ENCODE results near the gene ETS1.

The ETS1 gene

DNA sequence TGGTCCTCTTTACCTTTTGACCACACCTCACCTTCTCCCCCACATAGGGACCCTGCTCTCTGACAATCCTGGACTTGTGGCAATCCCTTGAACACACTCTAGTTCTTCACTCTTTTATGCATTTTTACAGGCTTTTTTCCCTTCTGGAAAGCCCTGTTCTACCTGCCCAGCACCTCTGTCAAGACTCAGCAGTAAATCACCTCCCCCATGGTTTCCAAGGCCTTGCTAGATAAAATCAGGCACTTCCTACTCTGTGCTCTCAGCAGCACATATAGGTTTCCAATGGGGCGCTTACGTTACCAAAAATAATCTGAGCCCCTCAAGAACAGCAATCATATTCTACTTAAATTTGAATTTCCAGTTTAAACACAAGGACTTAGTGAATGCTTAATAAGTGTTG, 53.9 kb downstream of the ETS1 start:
- no peak for DNase-seq

GRCh38 chr11:128532572-128533091, 54.7 kb downstream of the ETS1 start:
- no peak for DNase-seq

DNA sequence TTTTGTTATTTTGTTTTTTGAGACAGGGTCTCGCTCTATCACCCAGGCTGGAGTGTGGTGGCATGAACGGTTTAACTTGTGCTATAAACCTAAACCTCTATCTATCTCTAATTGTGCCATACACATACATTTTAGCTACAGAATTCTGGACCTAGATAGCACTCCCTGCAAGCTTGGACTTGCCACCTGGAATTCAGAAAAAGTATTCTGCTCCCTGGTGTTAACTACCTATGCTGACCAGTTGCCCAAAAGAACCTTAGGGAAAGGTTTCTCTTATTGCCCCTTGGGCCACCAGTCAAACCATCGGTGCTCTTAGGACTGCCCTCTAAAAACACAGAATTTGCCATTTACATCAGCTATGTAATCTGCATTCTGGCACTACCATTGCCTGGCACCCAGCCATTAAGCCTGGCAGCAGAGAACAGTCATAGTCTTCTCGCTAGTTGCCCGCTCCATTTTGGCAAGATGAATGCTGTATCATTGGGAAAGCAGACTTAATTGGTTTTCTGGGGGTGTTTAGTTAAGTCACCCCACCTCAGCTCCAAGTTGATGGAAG, 55.3 kb downstream of the ETS1 start:
- no peak for DNase-seq

DNA sequence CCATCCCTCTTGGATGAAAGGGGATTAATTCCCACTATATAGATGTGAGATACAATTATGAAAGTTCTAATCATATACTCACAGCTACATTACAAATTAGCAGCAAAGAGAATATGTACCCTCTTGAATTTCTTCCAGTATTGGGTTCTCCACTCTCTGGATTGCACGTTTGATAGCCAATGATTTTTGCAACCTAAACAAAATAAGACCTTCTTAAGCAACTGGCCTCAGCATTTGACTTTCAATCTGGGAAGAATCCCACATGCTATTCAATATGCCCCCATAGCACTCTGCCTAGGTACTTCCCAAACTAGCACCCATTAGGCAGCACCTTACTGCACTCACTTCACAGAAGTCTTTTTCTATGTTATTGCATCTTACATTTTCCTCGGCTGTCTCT, 55.8 kb downstream of the ETS1 start:
- DNase-seq: no peak

DNA sequence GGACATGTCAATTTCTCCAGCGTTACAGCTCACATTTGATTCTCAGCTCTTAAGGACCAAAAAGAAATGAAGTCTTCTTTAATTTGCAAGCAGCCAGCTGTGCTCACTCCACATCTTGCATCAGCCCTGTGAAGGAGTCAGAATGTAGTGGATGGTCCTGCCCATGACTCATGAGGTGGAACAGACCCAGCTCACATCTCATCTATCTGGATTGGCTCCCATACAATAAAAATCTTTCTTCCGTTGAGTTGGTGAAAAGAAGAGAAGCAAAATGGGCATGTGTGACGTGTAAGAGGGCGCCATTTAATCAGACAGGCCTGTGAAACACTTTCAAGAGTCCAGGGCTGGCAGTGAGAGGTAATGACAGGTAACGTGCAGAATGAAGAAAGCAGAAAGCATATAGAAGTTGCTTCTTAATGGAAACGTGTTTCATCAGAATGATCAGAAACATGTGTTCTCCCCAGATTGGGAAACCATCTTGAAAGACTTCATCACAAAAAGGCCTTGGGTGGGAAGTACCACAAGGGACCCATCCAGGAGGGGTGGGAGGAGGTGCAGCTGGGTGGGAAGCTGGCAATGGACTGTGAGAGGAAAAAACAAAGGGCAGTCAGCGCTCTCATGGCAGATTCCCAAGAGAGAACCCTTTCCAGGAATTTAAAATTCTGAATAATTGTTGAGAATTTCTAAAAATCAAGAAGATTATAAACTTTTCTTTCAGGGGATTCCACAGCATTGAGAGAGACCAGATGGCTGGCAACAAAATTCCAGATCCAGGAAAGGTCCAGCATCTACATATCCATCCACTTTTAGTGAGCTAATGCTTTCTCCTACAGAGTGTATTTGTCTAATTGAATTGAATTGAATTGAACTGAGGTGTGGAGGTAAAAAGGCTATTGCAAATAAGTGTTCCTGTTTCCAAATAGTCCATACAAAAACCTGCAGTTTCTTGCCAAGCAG, 57.0 kb downstream of the ETS1 start:
- DNase-seq: no peak

DNA sequence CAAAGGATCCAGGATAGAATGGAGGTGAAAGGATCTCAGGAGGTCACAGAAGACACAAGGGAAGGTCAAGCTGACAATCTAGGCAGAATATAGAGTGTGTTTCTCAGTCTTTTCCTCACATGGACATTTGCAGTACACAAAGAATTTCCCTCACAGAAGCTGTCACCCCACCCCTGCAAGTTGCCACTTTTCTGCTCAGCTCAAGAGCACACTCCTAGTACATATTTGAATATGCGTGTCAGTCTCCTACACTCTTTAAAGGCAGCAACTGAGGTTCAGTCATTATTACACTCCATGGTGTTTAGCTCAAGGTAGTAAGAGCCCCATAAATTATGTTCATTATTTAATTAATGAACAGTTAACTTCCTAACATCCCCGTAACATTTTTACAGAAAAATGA, 59.1 kb downstream of the ETS1 start:
- DNase-seq: no peak

DNA sequence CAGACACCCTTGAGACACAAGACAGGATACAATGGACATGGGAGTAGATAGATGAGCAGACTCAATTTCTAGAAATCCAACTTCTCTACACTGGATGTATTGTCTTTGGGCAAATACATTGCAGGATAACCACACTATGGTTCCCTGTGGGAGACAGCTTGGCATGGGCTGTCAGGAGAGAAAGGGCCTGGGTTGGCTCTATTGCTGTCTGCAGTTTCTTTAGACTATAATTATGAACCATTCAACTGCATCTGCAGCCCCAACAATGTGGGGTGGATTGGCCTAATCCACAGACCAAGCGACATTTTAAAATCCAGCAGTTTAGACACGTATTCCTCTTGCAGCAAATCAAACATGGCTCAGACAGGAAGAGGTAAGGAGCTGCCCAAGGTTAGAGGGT, 60.3 kb downstream of the ETS1 start:
- DNase-seq: no peak

- DNase-seq: no peak
Observed at GRCh38 chr11:128525411-128526243, 61.7 kb downstream of the ETS1 start.

GRCh38 chr11:128524172-128524571, 63.2 kb downstream of the ETS1 start:
- DNase-seq: no peak

DNA sequence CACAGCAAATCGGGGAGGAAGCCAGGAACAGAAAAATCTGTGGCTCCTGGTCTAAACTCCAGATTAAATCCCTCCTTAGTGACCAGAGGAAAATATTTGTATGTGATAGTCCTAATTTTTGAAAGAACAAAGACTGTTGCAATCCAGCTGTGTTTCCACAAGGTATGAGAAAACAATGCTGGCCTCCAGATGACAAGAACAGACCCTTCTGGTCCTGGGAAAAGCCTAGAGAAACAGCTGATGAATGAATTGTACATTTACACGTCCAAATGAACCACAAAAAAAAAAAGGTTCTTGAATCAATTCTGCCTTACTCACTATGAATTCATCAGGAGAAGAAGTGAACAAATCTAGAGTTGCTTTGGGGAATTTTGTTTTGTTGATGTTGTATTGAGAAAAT, 63.7 kb downstream of the ETS1 start:
- no peak for DNase-seq

GRCh38 chr11:128522943-128523518, 64.3 kb downstream of the ETS1 start:
- DNase-seq: no peak

- DNase-seq: no peak
Observed at GRCh38 chr11:128522055-128522942, 65.1 kb downstream of the ETS1 start.

- DNase-seq: no peak
Observed at GRCh38 chr11:128521682-128522054, 65.7 kb downstream of the ETS1 start.

DNA sequence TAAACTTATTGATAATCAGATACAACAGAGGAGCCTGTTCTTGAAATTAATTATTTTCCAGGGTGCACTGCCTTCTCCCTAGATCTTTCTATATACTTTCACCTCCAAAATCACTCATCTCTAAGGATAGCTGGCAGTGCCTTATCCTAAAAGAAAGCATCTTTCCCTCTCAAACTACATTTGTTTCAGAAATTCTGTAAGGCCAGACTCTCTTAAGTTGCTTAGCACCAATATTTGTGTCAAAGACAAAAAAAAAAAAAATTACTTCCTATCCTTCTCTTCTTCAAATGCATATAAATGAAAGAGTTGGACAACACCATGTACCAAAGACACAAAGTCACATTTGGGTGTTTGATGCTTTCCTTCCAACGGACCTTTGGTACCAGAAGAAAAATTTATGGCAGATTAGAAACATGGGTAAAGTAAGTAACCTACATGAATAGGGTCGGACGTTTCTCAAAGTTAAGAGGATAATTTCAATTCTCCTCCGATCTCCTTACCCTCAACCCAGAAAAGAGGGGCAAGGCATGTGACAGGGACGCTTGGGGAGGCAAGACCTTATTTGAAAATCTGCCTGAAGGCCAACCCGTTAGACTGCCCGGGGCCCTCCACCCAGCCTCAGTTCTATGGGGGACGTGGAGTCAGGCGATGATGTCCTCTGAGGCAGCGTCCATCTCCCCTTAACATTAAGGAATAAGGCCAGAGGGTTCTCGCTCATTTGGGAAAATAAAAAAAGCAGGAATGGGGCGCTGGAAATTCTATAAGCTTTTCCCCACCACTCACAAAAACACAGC, 66.3 kb downstream of the ETS1 start:
- DNase-seq: no peak

DNA sequence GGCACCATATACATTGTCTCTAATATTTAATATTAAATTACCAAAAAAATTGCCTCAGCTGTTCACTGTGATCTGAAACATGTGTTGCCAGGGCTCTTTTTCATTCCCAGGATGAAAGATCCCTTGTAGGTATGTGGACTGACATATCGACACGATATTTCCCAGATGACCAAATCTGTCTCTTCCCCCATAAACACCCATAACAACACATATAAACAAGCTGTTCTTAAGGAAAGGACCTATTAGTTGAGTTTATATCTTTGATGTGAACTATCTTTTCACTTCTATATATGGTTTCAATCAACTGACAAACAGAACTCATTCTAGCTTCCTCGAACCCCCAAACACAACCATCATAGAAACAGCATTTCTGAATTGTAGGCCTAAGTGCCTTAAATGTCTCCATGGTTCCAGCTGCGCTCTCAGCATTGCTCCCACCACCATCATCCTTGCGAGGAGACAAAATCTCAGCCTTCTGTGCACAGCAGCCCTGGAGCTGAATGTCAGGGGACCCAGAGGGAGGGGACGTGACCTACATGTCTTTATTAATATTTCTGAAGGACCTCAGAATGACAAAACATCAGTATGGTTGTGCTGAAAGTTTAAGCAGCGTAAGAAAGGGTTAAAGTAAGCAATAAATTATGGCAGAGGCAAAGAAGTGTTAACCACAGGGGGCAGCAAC, 67.0 kb downstream of the ETS1 start:
- no peak for DNase-seq

DNA sequence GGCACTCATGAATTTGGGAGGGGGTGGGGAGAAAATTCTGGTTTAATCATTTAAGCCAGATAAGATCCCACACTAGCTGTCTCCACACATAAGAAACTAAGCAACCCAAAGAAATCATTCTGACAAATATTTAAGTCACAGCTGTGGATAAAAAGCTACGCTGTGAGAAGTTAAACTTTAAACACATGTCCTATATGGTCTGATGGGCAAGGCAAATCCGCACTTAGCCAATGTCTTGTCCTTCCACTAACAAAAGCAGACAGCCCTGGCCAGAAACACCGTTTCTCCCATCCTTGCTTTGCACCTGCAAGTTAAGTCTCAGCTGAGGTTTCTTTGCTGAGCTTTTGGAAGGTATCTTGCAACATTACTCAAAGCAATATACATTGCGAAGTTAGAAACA, 68.0 kb downstream of the ETS1 start:
- DNase-seq: no peak

DNA sequence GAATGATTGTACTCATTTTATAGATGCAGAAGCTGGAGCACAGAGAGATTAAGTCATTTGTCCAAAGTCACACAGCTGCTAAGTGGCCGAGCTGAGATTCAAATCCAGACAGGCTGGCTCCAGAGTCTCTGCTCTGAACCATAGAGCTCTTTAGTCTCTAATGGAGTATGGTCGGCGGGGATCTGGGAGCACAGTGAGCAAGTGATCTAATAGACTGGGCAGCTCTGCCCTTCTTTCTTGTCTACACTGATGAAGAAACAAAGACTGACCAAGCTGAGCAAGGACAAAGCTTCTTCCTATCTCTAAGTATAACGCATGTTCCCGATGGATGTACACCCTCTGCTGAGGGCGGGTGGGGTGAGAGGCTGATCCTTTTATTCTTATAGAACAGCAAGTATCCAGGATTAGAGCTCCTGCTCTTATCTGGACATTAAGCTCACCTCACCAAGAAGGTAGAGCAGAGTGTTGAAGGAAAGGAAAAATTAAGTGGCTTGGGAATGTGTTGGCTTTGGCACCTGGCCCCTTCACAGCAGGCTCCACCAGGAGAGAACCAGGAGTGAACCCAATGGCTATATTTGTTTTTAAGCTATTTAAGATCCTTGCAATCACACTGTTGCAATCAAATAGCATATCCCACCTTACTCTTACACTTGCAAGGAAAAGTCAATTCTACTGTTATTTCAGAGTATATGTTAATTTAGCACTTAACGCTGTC, 68.7 kb downstream of the ETS1 start:
- DNase-seq: no peak

DNA sequence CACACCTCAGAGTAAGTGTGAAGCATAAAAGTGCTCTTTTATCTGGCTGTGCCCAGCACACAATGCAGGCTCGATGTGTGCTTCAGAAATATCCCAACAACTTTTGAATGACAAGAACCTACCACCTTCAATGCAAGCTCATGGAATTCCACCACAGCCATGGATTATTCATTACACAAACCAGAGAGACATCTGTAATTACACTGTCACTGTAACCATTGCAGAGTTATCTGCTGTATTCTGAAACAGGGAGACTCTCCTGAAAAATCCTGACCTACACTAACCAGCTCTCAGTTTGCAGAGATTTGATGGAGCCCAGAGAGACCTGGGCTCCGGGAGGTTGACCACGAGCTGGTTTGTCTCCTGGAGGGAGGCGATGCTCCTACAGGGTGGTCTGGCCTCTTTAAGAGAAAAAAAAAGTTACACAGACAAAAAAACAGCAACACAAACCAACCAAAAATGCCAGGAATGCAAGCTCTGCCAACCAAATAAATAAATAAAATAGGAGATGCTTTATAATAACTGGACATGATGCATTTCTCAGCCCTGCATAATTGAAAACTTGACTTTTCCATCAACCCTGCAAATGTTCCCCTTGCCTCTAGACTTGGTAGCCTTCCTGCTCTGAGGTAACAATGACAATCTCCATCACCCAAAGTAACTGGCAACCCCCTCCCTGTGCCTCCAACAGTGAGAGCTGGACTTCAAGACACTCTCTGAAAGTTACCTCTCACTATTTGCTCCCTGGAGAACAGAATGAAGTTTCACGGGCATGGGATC, 69.7 kb downstream of the ETS1 start:
- no peak for DNase-seq

DNA sequence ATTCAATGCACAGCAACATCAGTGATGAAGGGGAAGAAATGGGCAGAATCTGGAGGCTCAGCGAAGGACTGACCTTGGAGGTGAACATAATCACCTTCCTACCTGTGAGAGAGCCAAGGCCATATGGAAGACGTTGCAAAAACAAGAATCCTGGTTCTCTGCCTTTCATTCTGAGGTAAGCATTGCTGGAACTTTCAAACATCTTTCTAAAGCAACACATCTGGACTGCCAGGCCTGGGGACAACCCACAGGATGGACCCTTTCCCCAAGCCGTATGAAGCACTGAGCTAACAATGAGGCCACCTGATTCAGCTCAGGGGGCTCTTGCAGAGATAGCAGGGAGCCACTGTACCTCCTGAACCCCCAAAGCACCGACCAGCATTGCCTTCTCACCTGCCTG, 70.5 kb downstream of the ETS1 start:
- DNase-seq: no peak
